ENCODE results near the gene LRRN1. TPM values are rescaled to one million over a fixed set of nuclear protein-coding genes. Genes with fewer than 3 reads are reported as not detected.

LRRN1 gene
- total RNA-seq, 1 donor from 2014 or later, result 0.11 TPM

GRCh38 chr3:3798631-3799113, 559 bp upstream of the LRRN1 start:
- Histone ChIP-seq H3K9me3 (replicated peaks) (no peaks in the 10 kb centered on the region), H3K4me3 (peak overlapping the region; percentile 69), H3K4me1 (peaks cover 31% of the 10 kb centered on the region), H3K36me3 (no peaks in the 10 kb centered on the region), H3K27ac (replicated peaks) (no peak overlapping the region), H3K27me3 (ENCODE audit: low read depth) (peaks cover 59% of the 10 kb centered on the region)
- TF ChIP-seq CTCF (IDR thresholded peaks at IDR 0.05; ENCODE audit: borderline replicate concordance), result no peak
- intact Hi-C loops (cut with micrococcal nuclease), result no loop called here
- no peak for DNase-seq

GRCh38 chr3:3800080-3800455, 837 bp downstream of the LRRN1 start:
- peaks cover 72% of the 10 kb centered on the region for H3K27me3 ChIP-seq (ENCODE audit: low read depth)
- H3K27ac ChIP-seq (replicated peaks), result no peak overlapping the region
- no peak for TF ChIP-seq CTCF (IDR thresholded peaks at IDR 0.05; ENCODE audit: borderline replicate concordance)
- peaks cover 31% of the 10 kb centered on the region for H3K4me1 ChIP-seq
- H3K4me3 ChIP-seq, result peak overlapping the region; percentile 69
- H3K36me3 ChIP-seq, result no peaks in the 10 kb centered on the region
- intact Hi-C loops (cut with micrococcal nuclease), result no loop called here
- H3K9me3 ChIP-seq (replicated peaks), result no peaks in the 10 kb centered on the region
- DNase-seq, result no peak

DNA sequence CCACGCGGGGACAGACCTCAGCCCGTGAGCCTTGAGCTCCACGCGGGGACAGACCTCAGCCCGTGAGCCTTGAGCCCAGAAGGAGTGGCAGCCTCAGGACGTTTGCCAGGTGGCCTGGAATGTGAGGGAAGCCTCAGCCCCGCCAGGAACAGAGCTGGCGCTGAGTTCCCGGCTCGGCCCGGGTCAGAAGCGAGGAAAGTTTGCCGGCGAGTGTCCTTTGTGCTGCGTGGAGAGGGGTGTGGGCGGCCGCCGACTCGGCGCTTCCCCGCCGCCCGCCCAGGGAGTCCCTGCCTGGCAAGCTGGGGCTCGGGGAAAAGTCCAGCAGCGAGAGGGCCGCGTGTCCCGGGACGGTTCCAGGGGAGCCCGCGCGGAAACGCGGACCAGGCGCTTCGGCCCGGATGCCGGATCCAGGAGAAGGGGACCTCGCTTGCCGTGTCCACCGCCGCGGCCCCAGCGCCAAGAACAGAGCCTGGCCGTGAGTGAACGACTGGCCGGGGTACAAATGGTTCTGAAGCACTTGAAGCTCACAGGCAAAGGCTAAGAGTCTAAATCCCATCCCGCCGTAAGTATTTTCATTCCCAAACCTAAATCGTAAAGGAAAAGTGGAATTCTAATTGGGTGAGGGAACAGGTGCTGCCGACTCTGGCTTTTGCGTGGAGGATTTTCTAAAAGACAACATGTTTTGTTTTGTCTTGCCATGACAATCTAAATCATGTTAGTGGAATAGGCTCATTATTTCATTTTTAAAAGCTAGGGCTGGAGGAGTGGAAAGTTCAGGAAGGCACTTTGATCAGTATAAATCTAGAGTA, 1.7 kb downstream of the LRRN1 start:
- Histone ChIP-seq H3K9me3 (replicated peaks) (no peaks in the 10 kb centered on the region), H3K4me1 (peaks cover 31% of the 10 kb centered on the region), H3K27me3 (ENCODE audit: low read depth) (peaks cover 81% of the 10 kb centered on the region), H3K4me3 (peak overlapping the region; percentile 69), H3K27ac (replicated peaks) (no peak overlapping the region), H3K36me3 (no peaks in the 10 kb centered on the region)
- no peak for TF ChIP-seq CTCF (IDR thresholded peaks at IDR 0.05; ENCODE audit: borderline replicate concordance)
- intact Hi-C loops (cut with micrococcal nuclease), result no loop called here
- peak; percentile 22 for DNase-seq

GRCh38 chr3:3801494-3801841, 2.2 kb downstream of the LRRN1 start:
- no peak for DNase-seq
- H3K9me3 ChIP-seq (replicated peaks), result no peaks in the 10 kb centered on the region
- H3K4me3 ChIP-seq, result peak overlapping the region; percentile 69
- intact Hi-C loops (cut with micrococcal nuclease), result no loop called here
- peaks cover 31% of the 10 kb centered on the region for H3K4me1 ChIP-seq
- H3K27ac ChIP-seq (replicated peaks), result no peak overlapping the region
- H3K36me3 ChIP-seq, result no peaks in the 10 kb centered on the region
- no peak for TF ChIP-seq CTCF (IDR thresholded peaks at IDR 0.05; ENCODE audit: borderline replicate concordance)
- peaks cover 86% of the 10 kb centered on the region for H3K27me3 ChIP-seq (ENCODE audit: low read depth)

GRCh38 chr3:3802046-3802445, 2.8 kb downstream of the LRRN1 start:
- peaks cover 31% of the 10 kb centered on the region for H3K4me1 ChIP-seq
- DNase-seq, result no peak
- no peak overlapping the region for H3K27ac ChIP-seq (replicated peaks)
- intact Hi-C loops (cut with micrococcal nuclease), result no loop called here
- no peaks in the 10 kb centered on the region for H3K9me3 ChIP-seq (replicated peaks)
- H3K27me3 ChIP-seq (ENCODE audit: low read depth), result peaks cover 92% of the 10 kb centered on the region
- no peak for TF ChIP-seq CTCF (IDR thresholded peaks at IDR 0.05; ENCODE audit: borderline replicate concordance)
- H3K4me3 ChIP-seq, result no peak overlapping the region
- H3K36me3 ChIP-seq, result no peaks in the 10 kb centered on the region
